ENCODE data around the gene STK39.

The STK39 gene

DNA sequence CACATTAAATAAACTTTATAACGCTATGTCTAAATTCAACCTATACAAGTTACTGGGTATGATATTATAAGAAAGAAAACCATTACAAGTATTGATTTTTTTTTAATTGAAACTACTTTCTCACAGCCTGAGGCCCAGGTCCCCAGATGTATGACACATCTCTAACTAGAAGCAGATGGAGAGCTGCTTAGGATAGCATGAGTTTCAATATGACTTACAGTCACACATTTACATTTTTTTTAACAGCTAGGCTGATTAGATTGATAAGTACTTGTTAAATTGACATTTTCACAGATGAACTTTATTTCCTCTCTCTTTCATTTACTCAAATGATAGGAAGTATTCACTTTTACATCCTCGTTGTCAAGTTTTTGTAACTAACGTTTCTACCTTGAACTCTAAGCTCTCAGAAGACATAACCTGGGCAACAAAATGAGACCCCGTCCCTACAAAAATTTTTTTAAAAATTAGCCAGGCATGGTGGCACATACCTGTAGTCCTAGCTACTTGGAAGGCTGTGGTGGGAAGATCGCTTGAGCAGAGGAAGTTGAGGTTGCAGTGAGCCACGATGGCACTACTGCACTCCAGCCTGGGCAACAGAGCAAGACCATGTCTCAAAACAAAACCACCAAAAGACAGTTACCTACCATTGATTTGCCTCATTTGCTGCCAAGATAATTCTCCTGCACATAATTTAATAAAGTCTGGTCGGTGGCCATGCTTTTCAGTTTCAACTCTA lies 52.4 kb downstream of the STK39 start:
- no peak overlapping the region for H3K9ac ChIP-seq
- no peak overlapping the region for H2AFZ ChIP-seq
- H3K4me1 ChIP-seq, result peaks cover 11% of the 10 kb centered on the region
- H3K4me2 ChIP-seq (ENCODE audit: low read length), result no peak overlapping the region
- H3K27ac ChIP-seq, result no peak overlapping the region
- no peak overlapping the region for H3K4me3 ChIP-seq (ENCODE audit: low read depth, low read length)
- no peaks in the 10 kb centered on the region for H3K27me3 ChIP-seq (ENCODE audit: control insufficient read depth, insufficient read depth, low read length)
- H3K36me3 ChIP-seq (ENCODE audit: control insufficient read depth, insufficient read depth, low read length), result no peaks in the 10 kb centered on the region
- peaks cover 41% of the 10 kb centered on the region for H3K79me2 ChIP-seq
- H3K9me3 ChIP-seq (ENCODE audit: control insufficient read depth, low read length), result no peaks in the 10 kb centered on the region
- TF ChIP-seq, protein P1, sequence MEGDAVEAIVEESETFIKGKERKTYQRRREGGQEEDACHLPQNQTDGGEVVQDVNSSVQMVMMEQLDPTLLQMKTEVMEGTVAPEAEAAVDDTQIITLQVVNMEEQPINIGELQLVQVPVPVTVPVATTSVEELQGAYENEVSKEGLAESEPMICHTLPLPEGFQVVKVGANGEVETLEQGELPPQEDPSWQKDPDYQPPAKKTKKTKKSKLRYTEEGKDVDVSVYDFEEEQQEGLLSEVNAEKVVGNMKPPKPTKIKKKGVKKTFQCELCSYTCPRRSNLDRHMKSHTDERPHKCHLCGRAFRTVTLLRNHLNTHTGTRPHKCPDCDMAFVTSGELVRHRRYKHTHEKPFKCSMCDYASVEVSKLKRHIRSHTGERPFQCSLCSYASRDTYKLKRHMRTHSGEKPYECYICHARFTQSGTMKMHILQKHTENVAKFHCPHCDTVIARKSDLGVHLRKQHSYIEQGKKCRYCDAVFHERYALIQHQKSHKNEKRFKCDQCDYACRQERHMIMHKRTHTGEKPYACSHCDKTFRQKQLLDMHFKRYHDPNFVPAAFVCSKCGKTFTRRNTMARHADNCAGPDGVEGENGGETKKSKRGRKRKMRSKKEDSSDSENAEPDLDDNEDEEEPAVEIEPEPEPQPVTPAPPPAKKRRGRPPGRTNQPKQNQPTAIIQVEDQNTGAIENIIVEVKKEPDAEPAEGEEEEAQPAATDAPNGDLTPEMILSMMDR (IDR thresholded peaks at IDR 0.05), result no peak

DNA sequence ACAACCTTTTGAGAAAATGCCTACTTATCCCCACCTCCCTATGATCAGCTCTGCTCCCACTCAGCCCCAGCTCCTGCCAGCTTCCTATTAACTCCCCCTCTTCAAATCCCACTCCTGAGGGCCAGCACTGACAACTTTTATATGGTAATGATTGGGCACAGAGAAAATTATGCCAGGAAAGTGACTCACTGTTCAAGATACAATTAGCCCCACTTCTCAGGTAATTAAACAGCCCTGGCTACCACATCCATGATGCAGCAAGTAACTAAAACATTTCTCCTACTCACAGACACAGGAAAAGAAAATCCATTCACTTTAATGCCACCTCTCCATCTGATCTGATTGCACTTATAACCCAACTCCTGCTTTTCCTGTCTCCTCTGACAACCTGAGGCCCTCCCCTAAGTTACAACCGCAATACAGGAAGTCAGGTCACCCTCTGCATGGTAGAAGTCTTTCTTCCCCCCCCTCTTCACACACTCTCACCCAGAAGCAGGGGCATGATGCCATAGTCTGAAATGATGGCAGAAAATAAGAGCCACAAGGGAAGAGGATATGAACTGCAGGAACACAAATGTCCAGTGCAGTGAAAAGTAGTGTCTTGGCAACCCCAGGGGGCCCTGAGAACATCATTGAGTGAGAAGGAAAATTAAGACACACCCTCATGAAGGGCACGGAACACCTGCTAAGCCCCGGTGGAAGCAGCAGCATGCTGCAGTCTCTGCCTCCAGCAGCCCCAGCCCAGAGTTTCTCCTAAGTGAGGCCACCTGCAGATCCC lies 54.4 kb downstream of the STK39 start:
- Histone ChIP-seq H3K27me3 (ENCODE audit: control insufficient read depth, insufficient read depth, low read length) (no peaks in the 10 kb centered on the region), H3K4me2 (ENCODE audit: low read length) (no peak overlapping the region), H3K4me1 (peaks cover 8% of the 10 kb centered on the region), H3K9ac (no peak overlapping the region), H2AFZ (no peak overlapping the region), H3K36me3 (ENCODE audit: control insufficient read depth, insufficient read depth, low read length) (no peaks in the 10 kb centered on the region), H3K27ac (no peak overlapping the region), H3K79me2 (peaks cover 31% of the 10 kb centered on the region), H3K9me3 (ENCODE audit: control insufficient read depth, low read length) (no peaks in the 10 kb centered on the region), H3K4me3 (ENCODE audit: low read depth, low read length) (no peak overlapping the region)
- TF ChIP-seq, protein P1 (IDR thresholded peaks at IDR 0.05), result no peak

DNA sequence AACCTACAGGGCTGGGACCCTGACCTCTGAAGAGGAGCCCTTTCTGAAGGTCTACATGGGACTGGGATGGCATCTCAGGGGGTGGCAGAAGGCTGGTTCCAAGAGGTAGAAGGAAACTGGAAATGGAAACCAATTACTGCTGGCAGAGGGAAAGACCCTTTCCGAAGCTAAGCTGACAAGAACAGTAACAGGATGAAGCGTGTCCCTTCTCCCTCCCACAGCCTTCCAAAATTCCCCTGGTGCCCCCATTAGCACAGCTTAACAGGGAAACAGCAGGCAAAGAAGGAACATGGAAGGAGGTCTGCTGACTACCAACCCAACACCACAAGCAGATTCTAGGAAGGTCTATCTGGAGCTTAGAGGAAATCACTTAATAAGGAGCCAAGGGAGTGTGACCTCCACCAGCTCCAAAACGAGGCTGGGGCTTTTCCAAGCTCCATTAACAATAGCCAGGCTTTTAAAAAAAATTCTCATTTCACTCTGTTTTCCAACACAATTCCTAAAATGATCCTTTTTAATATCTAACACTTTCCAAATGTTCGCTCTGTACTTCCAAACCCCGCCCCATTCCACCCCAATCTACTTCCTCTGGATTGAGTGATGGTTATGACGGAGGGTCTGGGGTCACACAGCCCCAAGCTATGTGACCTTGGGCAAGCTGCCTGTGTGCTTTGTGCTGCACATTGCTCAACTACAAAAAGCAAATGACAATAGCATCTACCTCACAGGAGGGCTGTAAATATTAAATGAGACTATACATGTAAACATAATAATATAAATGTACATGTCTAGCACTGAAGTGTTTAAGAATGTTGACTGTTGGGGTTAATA lies 55.2 kb downstream of the STK39 start:
- H3K9ac ChIP-seq, result no peak overlapping the region
- H2AFZ ChIP-seq, result no peak overlapping the region
- H3K79me2 ChIP-seq, result peaks cover 31% of the 10 kb centered on the region
- TF ChIP-seq, protein P1 (IDR thresholded peaks at IDR 0.05), result no peak
- no peak overlapping the region for H3K4me3 ChIP-seq (ENCODE audit: low read depth, low read length)
- no peaks in the 10 kb centered on the region for H3K27me3 ChIP-seq (ENCODE audit: control insufficient read depth, insufficient read depth, low read length)
- no peaks in the 10 kb centered on the region for H3K9me3 ChIP-seq (ENCODE audit: control insufficient read depth, low read length)
- H3K4me1 ChIP-seq, result peaks cover 8% of the 10 kb centered on the region
- no peaks in the 10 kb centered on the region for H3K36me3 ChIP-seq (ENCODE audit: control insufficient read depth, insufficient read depth, low read length)
- H3K4me2 ChIP-seq (ENCODE audit: low read length), result no peak overlapping the region
- no peak overlapping the region for H3K27ac ChIP-seq

DNA sequence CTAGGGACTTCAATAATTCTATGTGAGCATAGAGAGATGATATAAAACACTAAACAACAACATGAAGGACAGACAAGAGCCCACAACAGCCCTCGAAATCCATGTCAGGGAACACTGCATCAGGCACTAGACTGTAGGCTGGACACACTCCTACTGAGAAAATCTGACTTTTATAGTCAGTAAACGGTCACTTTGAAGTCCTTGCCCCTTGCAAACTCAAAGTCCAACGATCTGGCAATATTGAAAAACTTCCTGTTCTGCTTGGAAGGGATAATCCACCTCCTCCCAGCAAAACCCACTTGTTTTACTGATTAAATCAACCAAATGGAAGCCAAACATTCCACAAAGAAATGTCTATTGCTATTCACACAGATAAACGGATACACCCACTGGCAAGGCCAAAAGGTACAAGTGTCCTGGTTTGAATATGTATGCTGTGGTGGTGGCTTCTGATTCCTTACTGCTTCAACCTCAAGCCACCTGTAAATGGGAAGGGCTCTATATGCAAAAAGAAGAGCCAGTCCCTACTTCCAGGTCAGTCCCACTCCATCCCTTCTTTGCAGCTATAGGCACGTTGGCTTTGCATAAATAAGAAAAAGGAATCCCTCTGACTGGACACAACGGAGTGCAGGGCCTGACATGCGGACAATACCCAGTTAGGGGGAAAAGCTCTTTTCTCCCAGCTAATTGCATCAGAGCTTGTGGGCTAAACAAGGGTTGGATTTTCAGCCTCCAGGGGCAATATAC lies 56.6 kb downstream of the STK39 start:
- H3K27ac ChIP-seq, result no peak overlapping the region
- no peaks in the 10 kb centered on the region for H3K9me3 ChIP-seq (ENCODE audit: control insufficient read depth, low read length)
- H3K79me2 ChIP-seq, result peaks cover 27% of the 10 kb centered on the region
- TF ChIP-seq, protein P1 (IDR thresholded peaks at IDR 0.05), result no peak
- no peak overlapping the region for H2AFZ ChIP-seq
- no peak overlapping the region for H3K4me2 ChIP-seq (ENCODE audit: low read length)
- no peak overlapping the region for H3K4me3 ChIP-seq (ENCODE audit: low read depth, low read length)
- H3K9ac ChIP-seq, result no peak overlapping the region
- H3K27me3 ChIP-seq (ENCODE audit: control insufficient read depth, insufficient read depth, low read length), result no peaks in the 10 kb centered on the region
- H3K4me1 ChIP-seq, result peaks cover 8% of the 10 kb centered on the region
- no peaks in the 10 kb centered on the region for H3K36me3 ChIP-seq (ENCODE audit: control insufficient read depth, insufficient read depth, low read length)

All from parathyroid adenoma (tissue), 2 donors.